Fibroblast of mammary gland (primary cell): ENCODE results near the gene KRTAP19-2.

Experiments used
- DNase-seq: peaks from one replicate; pipeline ENCODE4 v3.0.0-alpha.2; 2010; ENCODE audit warnings: low read depth
- H3K4me3 ChIP-seq: 2 replicates; pipeline ENCODE4 v1.5.1; 2011; ENCODE audit warnings: low read depth, mild to moderate bottlenecking, low read length, moderate library complexity; ENCODE audit not compliant: control insufficient read depth
- TF ChIP-seq, protein P1 (sequence below): conservative IDR thresholded peaks from 2 replicates; pipeline ENCODE4 v1.5.1; 2011; ENCODE audit warnings: low read depth, low read length, inconsistent platforms; ENCODE audit not compliant: control insufficient read depth, insufficient read depth

The KRTAP19-2 gene

DNA sequence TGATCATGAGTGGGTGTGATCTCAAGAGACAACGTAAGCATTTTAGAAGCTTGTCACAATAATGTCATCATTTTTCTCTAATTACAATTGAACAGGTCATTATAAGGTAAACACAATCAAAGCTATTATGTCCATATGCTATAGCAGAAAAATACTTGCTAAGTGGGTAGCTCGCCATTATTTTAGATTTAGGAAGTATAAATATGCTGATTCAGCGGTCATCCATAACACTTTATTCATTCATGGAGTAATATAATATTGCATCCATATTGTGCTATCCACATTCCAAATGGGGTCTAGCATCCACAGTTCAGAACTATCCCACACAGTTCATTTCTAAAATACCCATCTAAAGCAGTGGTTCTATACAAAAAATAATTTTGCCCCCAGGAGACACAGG, 38.7 kb downstream of the KRTAP19-2 start:
- H3K4me3 ChIP-seq: no peak overlapping the region
- DNase-seq: no peak
- TF ChIP-seq, protein P1, sequence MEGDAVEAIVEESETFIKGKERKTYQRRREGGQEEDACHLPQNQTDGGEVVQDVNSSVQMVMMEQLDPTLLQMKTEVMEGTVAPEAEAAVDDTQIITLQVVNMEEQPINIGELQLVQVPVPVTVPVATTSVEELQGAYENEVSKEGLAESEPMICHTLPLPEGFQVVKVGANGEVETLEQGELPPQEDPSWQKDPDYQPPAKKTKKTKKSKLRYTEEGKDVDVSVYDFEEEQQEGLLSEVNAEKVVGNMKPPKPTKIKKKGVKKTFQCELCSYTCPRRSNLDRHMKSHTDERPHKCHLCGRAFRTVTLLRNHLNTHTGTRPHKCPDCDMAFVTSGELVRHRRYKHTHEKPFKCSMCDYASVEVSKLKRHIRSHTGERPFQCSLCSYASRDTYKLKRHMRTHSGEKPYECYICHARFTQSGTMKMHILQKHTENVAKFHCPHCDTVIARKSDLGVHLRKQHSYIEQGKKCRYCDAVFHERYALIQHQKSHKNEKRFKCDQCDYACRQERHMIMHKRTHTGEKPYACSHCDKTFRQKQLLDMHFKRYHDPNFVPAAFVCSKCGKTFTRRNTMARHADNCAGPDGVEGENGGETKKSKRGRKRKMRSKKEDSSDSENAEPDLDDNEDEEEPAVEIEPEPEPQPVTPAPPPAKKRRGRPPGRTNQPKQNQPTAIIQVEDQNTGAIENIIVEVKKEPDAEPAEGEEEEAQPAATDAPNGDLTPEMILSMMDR: no peak

DNA sequence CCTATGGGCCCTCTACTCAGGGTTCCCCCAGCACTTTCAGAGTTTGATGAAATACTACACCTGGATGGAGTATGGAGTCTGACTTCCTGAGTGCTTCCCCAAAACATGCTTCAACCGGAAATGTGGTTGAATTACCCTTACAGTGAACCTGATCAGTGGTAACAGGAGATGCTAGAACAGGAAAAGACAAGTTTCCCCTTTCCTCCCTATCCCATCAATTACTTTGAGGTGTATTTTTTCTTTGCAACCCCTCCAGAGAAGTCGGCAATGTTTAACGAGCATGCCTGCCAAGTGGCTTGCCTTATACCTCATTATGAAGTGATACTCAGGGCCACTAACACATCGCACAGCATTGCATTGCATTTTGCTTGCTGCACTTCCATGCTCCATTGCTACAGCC, 40.2 kb downstream of the KRTAP19-2 start:
- no peak for DNase-seq
- TF ChIP-seq, protein P1: no peak
- H3K4me3 ChIP-seq: no peak overlapping the region

DNA sequence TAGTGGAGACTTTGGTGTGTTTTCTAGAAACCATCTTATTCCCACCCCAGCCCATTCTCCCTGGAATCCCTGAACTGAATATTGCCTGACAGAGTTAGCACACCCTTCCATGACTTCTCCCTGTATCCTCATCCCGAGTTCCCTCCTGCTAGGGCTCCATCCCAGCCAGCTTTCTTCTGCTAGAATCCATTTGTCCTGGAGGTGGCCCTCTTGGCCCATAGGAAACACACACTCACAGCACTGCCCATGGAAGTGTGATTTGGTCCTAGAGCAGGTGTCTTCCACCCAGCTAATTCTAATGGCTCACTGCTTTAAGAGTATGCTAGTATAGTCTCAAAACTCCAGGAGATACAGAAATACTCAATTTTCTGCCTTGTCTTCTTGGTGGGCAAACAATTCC, 43.0 kb downstream of the KRTAP19-2 start:
- TF ChIP-seq, protein P1: no peak
- no peak for DNase-seq
- no peak overlapping the region for H3K4me3 ChIP-seq

DNA sequence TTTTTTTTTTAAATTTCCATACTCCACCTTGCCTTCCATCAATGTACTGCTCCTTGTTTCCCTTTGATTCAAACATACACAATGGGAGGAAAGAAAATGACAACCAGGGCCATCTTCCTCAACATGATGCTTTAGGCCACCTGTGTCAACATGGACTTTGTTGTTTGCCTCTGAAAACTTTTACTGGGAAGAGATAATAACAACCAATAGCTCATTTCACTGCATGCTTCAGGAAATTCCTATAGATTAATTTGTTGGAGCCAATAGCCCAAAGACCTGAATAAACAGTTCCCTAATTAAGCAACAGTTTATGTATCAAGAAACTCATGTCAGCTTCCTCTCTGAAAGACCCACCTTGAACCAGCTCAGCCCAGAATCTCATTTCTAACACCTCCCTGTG, 44.0 kb downstream of the KRTAP19-2 start:
- DNase-seq: no peak
- H3K4me3 ChIP-seq: no peak overlapping the region
- TF ChIP-seq, protein P1: no peak

DNA sequence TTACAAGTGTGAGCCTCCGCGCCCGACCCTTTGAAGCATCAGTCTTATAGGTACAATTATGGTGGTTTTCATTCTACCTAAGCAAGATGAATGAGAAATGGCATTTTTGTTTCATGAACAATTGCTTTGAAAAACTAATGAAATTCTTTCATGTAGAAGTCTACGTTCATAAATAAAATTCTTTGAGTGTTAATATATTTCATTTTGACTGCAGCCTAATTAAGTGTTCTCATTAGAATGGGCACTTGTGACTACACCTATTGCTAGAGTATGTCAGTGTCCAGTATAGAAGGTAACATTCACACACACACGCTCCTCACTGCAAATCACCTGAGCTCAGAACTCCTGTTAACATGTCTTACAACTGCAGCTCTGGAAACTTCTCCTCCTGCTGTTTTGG, 47.3 kb downstream of the KRTAP19-2 start, which contains the start of gene KRTAP15-1:
KRTAP15-1 (plus strand) TSS at position 301 of the 400 bp plus-strand sequence; CDS start at position 354, 53 bp downstream.
- DNase-seq: no peak
- TF ChIP-seq, protein P1: no peak
- no peak within 1 kb of the TSS for H3K4me3 ChIP-seq
